IMR-90 (cell line): Measurements from ENCODE around the gene RAD51B. TPM values are rescaled to one million over a fixed set of nuclear protein-coding genes. Genes with fewer than 3 reads are reported as not detected.

Experiments used
- ATAC-seq: fragments of 200-7000 bp; cut with Tn5 transposase; 2 replicates; pipeline ENCODE4 v1.9.1; 2020; ENCODE audit warnings: low read depth, mild to moderate bottlenecking, moderate library complexity
- BruUV-seq: library from RNA; stranded (reverse); fragments of 400-500 nt; replicated peaks from 2 replicates; lab custom pipeline; 2021; lab: Mats Ljungman, UMichigan
- CTCF ChIA-PET: fragments of 300-600 bp; formaldehyde crosslinking; extraction: SDS; loops from one replicate; lab custom pipeline; 2021; ENCODE audit warnings: antibody characterized with exemption; lab: Yijun Ruan, JAX
- POLR2A ChIA-PET: fragments of 300-600 bp; sonication (Branson Sonifier 250); formaldehyde crosslinking; loops from one replicate; lab custom pipeline; 2022; ENCODE audit warnings: antibody characterized with exemption; ENCODE audit not compliant: unreplicated experiment; lab: Charles Lee
- DNase-seq: peaks from one replicate; pipeline ENCODE4 v3.0.0; 2013
- H2AFZ ChIP-seq: replicated peaks from 2 replicates; pipeline ENCODE3; 2013; ENCODE audit warnings: low read length, mild to moderate bottlenecking; ENCODE audit not compliant: poor library complexity
- H2AK5ac ChIP-seq: 2 replicates; pipeline ENCODE4 v1.6.1; 2013; ENCODE audit warnings: low read depth, low read length, inconsistent platforms
- H2AK9ac ChIP-seq: replicated peaks from 2 replicates; pipeline ENCODE3; 2013; ENCODE audit warnings: mild to moderate bottlenecking, low read depth, low read length, moderate library complexity; ENCODE audit not compliant: poor library complexity
- H2BK120ac ChIP-seq: 2 replicates; pipeline ENCODE4 v1.6.1; 2013; ENCODE audit warnings: low read depth, low read length, inconsistent platforms
- H2BK15ac ChIP-seq: 3 replicates; pipeline ENCODE4 v1.6.1; 2013; ENCODE audit warnings: low read depth, low read length, inconsistent platforms
- H2BK20ac ChIP-seq: 2 replicates; pipeline ENCODE4 v1.6.1; 2013; ENCODE audit warnings: low read depth, mild to moderate bottlenecking, inconsistent platforms, low read length, moderate library complexity
- H2BK5ac ChIP-seq: 2 replicates; pipeline ENCODE4 v1.6.1; 2013; ENCODE audit warnings: mild to moderate bottlenecking, low read depth, low read length, inconsistent platforms; ENCODE audit not compliant: poor library complexity, severe bottlenecking
- H3K14ac ChIP-seq: replicated peaks from 2 replicates; pipeline ENCODE4 v1.6.1; 2013; ENCODE audit warnings: low read depth, low read length, inconsistent platforms
- H3K18ac ChIP-seq: 2 replicates; pipeline ENCODE4 v1.6.1; 2013; ENCODE audit warnings: low read depth, low read length, control low read depth
- H3K23ac ChIP-seq: 2 replicates; pipeline ENCODE4 v1.6.1; 2013; ENCODE audit warnings: low read depth, low read length, inconsistent platforms
- H3K27ac ChIP-seq: 2 replicates; pipeline ENCODE4 v1.5.1; 2013; ENCODE audit warnings: mild to moderate bottlenecking, control low read depth, low read length; ENCODE audit not compliant: insufficient read depth
- H3K27me3 ChIP-seq: 2 replicates; pipeline ENCODE4 v1.6.1; 2013; ENCODE audit warnings: low read length; ENCODE audit not compliant: control insufficient read depth, insufficient read depth
- H3K36me3 ChIP-seq: 2 replicates; pipeline ENCODE4 v1.6.1; 2013; ENCODE audit warnings: low read length, mixed read lengths; ENCODE audit not compliant: control insufficient read depth, insufficient read depth
- H3K4ac ChIP-seq: 2 replicates; pipeline ENCODE4 v1.6.1; 2013; ENCODE audit warnings: low read depth, low read length, inconsistent platforms
- H3K4me1 ChIP-seq: 2 replicates; pipeline ENCODE4 v1.6.1; 2013; ENCODE audit warnings: low read length, mixed read lengths; ENCODE audit not compliant: control insufficient read depth, insufficient read depth
- H3K4me2 ChIP-seq: 2 replicates; pipeline ENCODE4 v1.6.1; 2013; ENCODE audit warnings: low read depth, mild to moderate bottlenecking, control low read depth, low read length, moderate library complexity
- H3K4me3 ChIP-seq: 2 replicates; pipeline ENCODE4 v1.5.1; 2013; ENCODE audit warnings: low read depth, mild to moderate bottlenecking, control low read depth, low read length, moderate library complexity; ENCODE audit not compliant: insufficient read depth
- H3K56ac ChIP-seq: 2 replicates; pipeline ENCODE4 v1.6.1; 2013; ENCODE audit warnings: low read length, inconsistent platforms; ENCODE audit not compliant: insufficient read depth; ENCODE audit errors: extremely low read depth
- H3K79me1 ChIP-seq, 2 experiments: 2 replicates each; pipeline ENCODE4 v1.6.1; 2013; ENCODE audit warnings: low read length in 2 of 2, inconsistent platforms in 1 of 2, low read depth in 1 of 2
- H3K9ac ChIP-seq: 2 replicates; pipeline ENCODE4 v1.6.1; 2013; ENCODE audit warnings: low read depth, low read length, control low read depth
- H3K9me1 ChIP-seq: 2 replicates; pipeline ENCODE4 v1.6.1; 2013; ENCODE audit warnings: low read length, inconsistent platforms; ENCODE audit not compliant: insufficient read depth
- H3K9me3 ChIP-seq: 2 replicates; pipeline ENCODE4 v1.6.1; 2013; ENCODE audit warnings: low read length; ENCODE audit not compliant: control insufficient read depth, insufficient read depth
- H4K20me1 ChIP-seq: 2 replicates; pipeline ENCODE4 v1.6.1; 2013; ENCODE audit warnings: low read length, inconsistent platforms; ENCODE audit not compliant: insufficient read depth
- H4K5ac ChIP-seq: 2 replicates; pipeline ENCODE4 v1.6.1; 2013; ENCODE audit warnings: mild to moderate bottlenecking, low read depth, low read length, control low read depth
- H4K8ac ChIP-seq, 2 experiments: 2 replicates each; pipeline ENCODE4 v1.6.1; 2013; ENCODE audit warnings: low read depth in 2 of 2, low read length in 2 of 2, control low read depth in 1 of 2, inconsistent platforms in 1 of 2
- H4K91ac ChIP-seq: 2 replicates; pipeline ENCODE4 v1.6.1; 2013; ENCODE audit warnings: low read depth, low read length, inconsistent platforms; ENCODE audit not compliant: insufficient read depth
- CHD1 ChIP-seq: IDR thresholded peaks from 2 replicates; pipeline ENCODE4 v1.6.1; 2012; ENCODE audit warnings: low read depth, low read length, improper control_type of control experiment
- CTCF ChIP-seq: conservative IDR thresholded peaks from 2 replicates; pipeline ENCODE4 v1.5.1; 2012; ENCODE audit warnings: mild to moderate bottlenecking, low read depth, low read length, improper control_type of control experiment
- ELK1 ChIP-seq: fragments of 150-350 bp; IDR thresholded peaks from 2 replicates; pipeline ENCODE4 v1.6.1; 2016; ENCODE audit warnings: low read depth, mild to moderate bottlenecking, low read length, moderate library complexity, borderline replicate concordance
- FOS ChIP-seq: fragments of 150-350 bp; IDR thresholded peaks from 2 replicates; pipeline ENCODE4 v1.6.1; 2016; ENCODE audit warnings: low read depth, low read length
- MAFK ChIP-seq: IDR thresholded peaks from 2 replicates; pipeline ENCODE4 v1.6.1; 2012; ENCODE audit warnings: low read depth, low read length, improper control_type of control experiment
- MXI1 ChIP-seq: IDR thresholded peaks from 2 replicates; pipeline ENCODE4 v1.6.1; 2012; ENCODE audit warnings: low read depth, mild to moderate bottlenecking, low read length, moderate library complexity, borderline replicate concordance
- RAD21 ChIP-seq: IDR thresholded peaks from 2 replicates; pipeline ENCODE4 v1.6.1; 2012; ENCODE audit warnings: low read length, improper control_type of control experiment
- RFX5 ChIP-seq: IDR thresholded peaks from 2 replicates; pipeline ENCODE4 v1.8.0; 2012; ENCODE audit warnings: low read depth, mild to moderate bottlenecking, low read length, moderate library complexity
- SMC3 ChIP-seq: fragments of 150-350 bp; IDR thresholded peaks from 2 replicates; pipeline ENCODE4 v1.6.1; 2016; ENCODE audit warnings: low read depth, mild to moderate bottlenecking, antibody characterized with exemption, low read length, moderate library complexity
- WGBS, 2 experiments: methylation state at CpG; one replicate each; pipeline versions ENCODE4 v1.1.5 to v1.1.7; 2013; ENCODE audit warnings: missing lambda C conversion rate in 2 of 2; ENCODE audit not compliant: insufficient read length in 1 of 2; ENCODE audit errors: extremely low coverage in 2 of 2; 5-methylcytosine and 5-hydroxymethylcytosine counted together
- dilution Hi-C: fragments of 300-500 bp; cut with HindIII; formaldehyde crosslinking; loops from one replicate; pipeline ENCODE4 v1.14.3; 2018; ENCODE audit warnings: low sequenced_read_pairs; ENCODE audit not compliant: unreplicated experiment
- in situ Hi-C: fragments of 300-500 bp; cut with MboI; formaldehyde crosslinking; loops from 3 replicates; pipeline ENCODE4 v1.14.3; 2019; ENCODE audit warnings: low sequenced_read_pairs, inconsistent platforms, mixed read lengths
- intact Hi-C: fragments of 100-400 bp; cut with micrococcal nuclease; formaldehyde crosslinking; loops from 2 replicates; pipeline ENCODE4 v1.10.0; 2022
- polyA plus RNA-seq, 3 experiments: library from polyadenylated mRNA; depleted of rRNA; stranded (reverse); fragments of >200 nt; gene quantifications; 2 replicates each; pipeline ENCODE4 v1.2.3, GENCODE V29; 2012; ENCODE audit warnings: low replicate concordance in 1 of 3
- total RNA-seq: library from RNA; depleted of rRNA; stranded (reverse); fragments of >200 nt; gene quantifications from 2 replicates; pipeline ENCODE4 v1.2.3, GENCODE V29; 2012

Gene RAD51B
- total and polyA plus RNA-seq, 2 of the 4 experiments (the other 2 are of a cell fraction): 5.1 to 18.8 TPM

DNA sequence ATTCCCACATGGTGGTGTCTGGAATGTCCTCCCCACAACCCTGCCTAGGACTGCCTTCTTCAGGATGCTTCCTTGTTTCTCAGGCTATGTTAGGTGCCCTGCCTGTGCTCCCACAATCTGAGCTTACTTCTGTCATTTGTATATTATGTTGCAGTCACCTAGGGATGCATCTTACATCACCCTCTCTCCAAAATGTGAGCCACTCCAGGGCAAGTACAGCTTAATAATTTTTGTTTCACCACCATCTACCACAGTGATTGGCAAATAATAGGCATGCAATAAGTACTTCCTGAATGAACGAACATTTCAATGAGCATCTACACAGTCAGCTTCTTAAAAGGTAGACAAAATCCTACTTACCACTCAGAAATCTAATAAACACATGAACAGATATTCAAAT is 40.8 kb upstream of the RAD51B start:
- Histone ChIP-seq H3K9ac (no peak overlapping the region), H3K4me2 (no peak overlapping the region), H3K27ac (no peak overlapping the region), H3K9me1 (no peaks in the 10 kb centered on the region), H3K27me3 (no peaks in the 10 kb centered on the region), H2AK9ac (no peak overlapping the region), H2BK5ac (no peak overlapping the region), H3K18ac (no peak overlapping the region), H2BK120ac (no peak overlapping the region), H2AK5ac (no peak overlapping the region), H2BK20ac (no peak overlapping the region), H2AFZ (no peak overlapping the region), H3K23ac (no peak overlapping the region), H3K4ac (no peak overlapping the region), H3K4me1 (no peaks in the 10 kb centered on the region), H3K14ac (no peak overlapping the region), H4K5ac (no peak overlapping the region), H4K91ac (no peak overlapping the region), H3K36me3 (peaks cover 47% of the 10 kb centered on the region), H3K9me3 (no peaks in the 10 kb centered on the region), H2BK15ac (no peak overlapping the region), H3K79me1 (no peaks in the 10 kb centered on the region), H4K8ac (no peak overlapping the region), H3K4me3 (no peak overlapping the region), H4K20me1 (no peaks in the 10 kb centered on the region), H3K56ac (no peak overlapping the region)
- in situ Hi-C loops: no loop called here
- no CpG with 5 or more reads among the region's 1 CpG for WGBS, 2 experiments
- no TSS peak for BruUV-seq
- TF ChIP-seq CTCF: no peak
- no peak for TF ChIP-seq SMC3
- TF ChIP-seq RFX5: no peak
- TF ChIP-seq CHD1: no peak
- no peak for TF ChIP-seq MAFK
- TF ChIP-seq RAD21: no peak
- TF ChIP-seq MXI1: no peak
- no peak for TF ChIP-seq FOS
- TF ChIP-seq ELK1: no peak
- dilution Hi-C loops: no loop called here
- DNase-seq: no peak
- ATAC-seq: no peak
- intact Hi-C loops: no loop called here
- CTCF ChIA-PET: no interaction called here
- POLR2A ChIA-PET: no interaction called here
